Astrocyte (in vitro differentiated cells and primary cell): ENCODE results near the gene ING5. TPM values are rescaled to one million over a fixed set of nuclear protein-coding genes. Genes with fewer than 3 reads are reported as not detected.

Source experiments
- DNase-seq: peaks from one replicate; pipeline ENCODE4 v3.0.0-alpha.2; 2010; ENCODE audit warnings: low read depth
- FAIRE-seq: peaks from 2 replicates; lab custom pipeline; 2011; peaks lifted over from hg19 to GRCh38; lab: Jason Lieb, UNC
- H2AFZ ChIP-seq: 2 replicates; pipeline ENCODE4 v1.6.0; 2012; ENCODE audit warnings: low read depth, low read length, inconsistent platforms
- H3K27ac ChIP-seq: 2 replicates; pipeline ENCODE4 v1.5.1; 2011; ENCODE audit warnings: low read depth, low read length, inconsistent platforms
- H3K27me3 ChIP-seq: 2 replicates; pipeline ENCODE4 v1.6.0; 2011; ENCODE audit warnings: low read length, inconsistent platforms; ENCODE audit not compliant: insufficient read depth
- H3K36me3 ChIP-seq: 2 replicates; pipeline ENCODE4 v1.5.1; 2011; ENCODE audit warnings: low read length, inconsistent platforms; ENCODE audit not compliant: insufficient read depth
- H3K4me1 ChIP-seq: 2 replicates; pipeline ENCODE4 v1.5.1; 2011; ENCODE audit warnings: low read length, inconsistent platforms; ENCODE audit not compliant: insufficient read depth
- H3K4me2 ChIP-seq: 2 replicates; pipeline ENCODE4 v1.6.0; 2012; ENCODE audit warnings: low read length, inconsistent platforms
- H3K4me3 ChIP-seq: 2 replicates; pipeline ENCODE4 v1.5.1; 2011; ENCODE audit warnings: low read depth, mild to moderate bottlenecking, low read length, inconsistent platforms; ENCODE audit not compliant: insufficient read depth
- H3K79me2 ChIP-seq: 2 replicates; pipeline ENCODE4 v1.6.0; 2012; ENCODE audit warnings: mild to moderate bottlenecking, low read length, inconsistent platforms; ENCODE audit not compliant: insufficient read depth
- H3K9ac ChIP-seq: 2 replicates; pipeline ENCODE4 v1.6.0; 2012; ENCODE audit warnings: mild to moderate bottlenecking, low read length, inconsistent platforms
- H3K9me3 ChIP-seq: 2 replicates; pipeline ENCODE4 v1.5.1; 2012; ENCODE audit warnings: low read depth, mild to moderate bottlenecking, low read length, inconsistent platforms; ENCODE audit not compliant: insufficient read depth
- H4K20me1 ChIP-seq: 2 replicates; pipeline ENCODE4 v1.6.0; 2012; ENCODE audit warnings: low read length, inconsistent platforms; ENCODE audit not compliant: insufficient read depth
- H3K27ac Mint-ChIP-seq: one replicate; pipeline ENCODE4 v1.8.0; 2021; ENCODE audit warnings: mild to moderate bottlenecking, mixed read lengths; ENCODE audit not compliant: unreplicated experiment
- H3K27me3 Mint-ChIP-seq: one replicate; pipeline ENCODE4 v1.8.0; 2021; ENCODE audit warnings: low read depth, mixed read lengths; ENCODE audit not compliant: unreplicated experiment
- H3K36me3 Mint-ChIP-seq: one replicate; pipeline ENCODE4 v1.8.0; 2021; ENCODE audit warnings: low read depth, mixed read lengths; ENCODE audit not compliant: unreplicated experiment
- H3K4me1 Mint-ChIP-seq: one replicate; pipeline ENCODE4 v1.8.0; 2021; ENCODE audit warnings: low read depth, mixed read lengths; ENCODE audit not compliant: unreplicated experiment
- H3K4me3 Mint-ChIP-seq: one replicate; pipeline ENCODE4 v1.8.0; 2021; ENCODE audit warnings: mild to moderate bottlenecking, moderate library complexity, mixed read lengths; ENCODE audit not compliant: unreplicated experiment
- H3K9me3 Mint-ChIP-seq: one replicate; pipeline ENCODE4 v1.8.0; 2021; ENCODE audit warnings: mild to moderate bottlenecking, mixed read lengths; ENCODE audit not compliant: unreplicated experiment
- EZH2 ChIP-seq: IDR thresholded peaks from 2 replicates; pipeline ENCODE4 v1.6.1; 2012; ENCODE audit warnings: mild to moderate bottlenecking, low read length, inconsistent platforms; ENCODE audit not compliant: insufficient read depth
- total RNA-seq: library from RNA; stranded (reverse); gene quantifications from 2 replicates; pipeline ENCODE4 v1.2.1, GENCODE V29; 2021
- TF ChIP-seq, protein P1 (sequence below): IDR thresholded peaks from 2 replicates; pipeline ENCODE4 v1.5.1; 2011; ENCODE audit warnings: low read depth, mild to moderate bottlenecking, inconsistent platforms, low read length, moderate library complexity; ENCODE audit not compliant: insufficient read depth

The ING5 gene
- total RNA-seq, 1 donor from 2014 or later = 19.7 TPM

DNA sequence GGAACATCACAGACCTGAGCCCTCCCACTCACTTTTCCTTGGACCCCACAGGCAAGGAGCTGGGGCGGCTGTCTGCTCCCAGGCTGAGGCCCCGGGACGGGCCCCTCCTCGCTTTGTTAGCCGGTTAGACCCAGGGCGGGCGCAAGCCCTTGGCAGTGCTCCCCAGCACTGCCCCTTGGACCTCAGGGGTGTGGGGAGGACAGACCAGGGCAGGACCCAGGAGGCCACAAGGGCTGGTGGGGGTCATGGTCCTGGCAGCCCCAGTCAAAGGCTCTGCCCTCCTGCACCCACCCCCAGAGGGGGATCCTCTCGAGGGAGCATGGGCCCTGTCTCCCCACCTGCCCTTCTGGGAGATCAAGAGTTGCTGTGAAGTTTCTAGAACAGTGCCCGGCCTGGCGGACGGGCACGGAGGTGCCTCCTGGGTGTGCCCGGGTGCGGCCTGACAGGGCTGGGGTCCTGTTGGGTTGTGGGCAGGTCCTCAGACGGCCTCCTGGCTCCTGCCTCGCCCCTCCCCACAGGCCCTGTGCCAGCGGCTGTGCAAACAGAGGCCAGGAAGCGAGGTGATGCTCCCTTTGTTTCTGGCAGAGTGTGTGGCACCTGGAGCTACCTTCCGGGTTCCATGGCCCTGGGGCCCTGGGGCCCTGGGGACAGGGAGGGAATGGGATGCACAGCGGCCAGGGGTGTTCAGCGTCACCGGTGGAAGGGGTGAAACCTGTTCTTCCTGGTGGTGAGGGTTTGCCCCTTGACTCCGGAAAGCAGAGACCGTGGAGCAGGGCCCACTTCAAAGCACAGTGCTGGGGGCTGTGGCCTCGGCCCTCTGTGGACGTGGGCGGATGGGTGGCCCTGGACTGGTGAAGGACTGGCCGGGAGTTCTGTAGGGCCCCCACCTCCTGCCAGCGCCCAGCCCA is 71.9 kb downstream of the ING5 start:
- DNase-seq = no peak
- no peaks in the 10 kb centered on the region for H3K9me3 Mint-ChIP-seq
- no peak overlapping the region for H3K4me3 Mint-ChIP-seq
- no peaks in the 10 kb centered on the region for H3K4me1 Mint-ChIP-seq
- no peak overlapping the region for H3K4me3 ChIP-seq
- no peak overlapping the region for H3K9ac ChIP-seq
- TF ChIP-seq, protein P1, sequence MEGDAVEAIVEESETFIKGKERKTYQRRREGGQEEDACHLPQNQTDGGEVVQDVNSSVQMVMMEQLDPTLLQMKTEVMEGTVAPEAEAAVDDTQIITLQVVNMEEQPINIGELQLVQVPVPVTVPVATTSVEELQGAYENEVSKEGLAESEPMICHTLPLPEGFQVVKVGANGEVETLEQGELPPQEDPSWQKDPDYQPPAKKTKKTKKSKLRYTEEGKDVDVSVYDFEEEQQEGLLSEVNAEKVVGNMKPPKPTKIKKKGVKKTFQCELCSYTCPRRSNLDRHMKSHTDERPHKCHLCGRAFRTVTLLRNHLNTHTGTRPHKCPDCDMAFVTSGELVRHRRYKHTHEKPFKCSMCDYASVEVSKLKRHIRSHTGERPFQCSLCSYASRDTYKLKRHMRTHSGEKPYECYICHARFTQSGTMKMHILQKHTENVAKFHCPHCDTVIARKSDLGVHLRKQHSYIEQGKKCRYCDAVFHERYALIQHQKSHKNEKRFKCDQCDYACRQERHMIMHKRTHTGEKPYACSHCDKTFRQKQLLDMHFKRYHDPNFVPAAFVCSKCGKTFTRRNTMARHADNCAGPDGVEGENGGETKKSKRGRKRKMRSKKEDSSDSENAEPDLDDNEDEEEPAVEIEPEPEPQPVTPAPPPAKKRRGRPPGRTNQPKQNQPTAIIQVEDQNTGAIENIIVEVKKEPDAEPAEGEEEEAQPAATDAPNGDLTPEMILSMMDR = no peak
- no peak for TF ChIP-seq EZH2
- no peaks in the 10 kb centered on the region for H3K9me3 ChIP-seq
- H3K4me1 ChIP-seq = peaks cover 11% of the 10 kb centered on the region
- no peaks in the 10 kb centered on the region for H3K27me3 ChIP-seq
- no peak overlapping the region for H3K27ac Mint-ChIP-seq
- FAIRE-seq = no peak
- no peaks in the 10 kb centered on the region for H4K20me1 ChIP-seq
- H3K27me3 Mint-ChIP-seq = peaks cover 4% of the 10 kb centered on the region
- H3K79me2 ChIP-seq = no peaks in the 10 kb centered on the region
- no peak overlapping the region for H3K27ac ChIP-seq
- H3K36me3 Mint-ChIP-seq = peaks cover 3% of the 10 kb centered on the region
- no peak overlapping the region for H2AFZ ChIP-seq
- H3K4me2 ChIP-seq = no peak overlapping the region
- H3K36me3 ChIP-seq = no peaks in the 10 kb centered on the region

DNA sequence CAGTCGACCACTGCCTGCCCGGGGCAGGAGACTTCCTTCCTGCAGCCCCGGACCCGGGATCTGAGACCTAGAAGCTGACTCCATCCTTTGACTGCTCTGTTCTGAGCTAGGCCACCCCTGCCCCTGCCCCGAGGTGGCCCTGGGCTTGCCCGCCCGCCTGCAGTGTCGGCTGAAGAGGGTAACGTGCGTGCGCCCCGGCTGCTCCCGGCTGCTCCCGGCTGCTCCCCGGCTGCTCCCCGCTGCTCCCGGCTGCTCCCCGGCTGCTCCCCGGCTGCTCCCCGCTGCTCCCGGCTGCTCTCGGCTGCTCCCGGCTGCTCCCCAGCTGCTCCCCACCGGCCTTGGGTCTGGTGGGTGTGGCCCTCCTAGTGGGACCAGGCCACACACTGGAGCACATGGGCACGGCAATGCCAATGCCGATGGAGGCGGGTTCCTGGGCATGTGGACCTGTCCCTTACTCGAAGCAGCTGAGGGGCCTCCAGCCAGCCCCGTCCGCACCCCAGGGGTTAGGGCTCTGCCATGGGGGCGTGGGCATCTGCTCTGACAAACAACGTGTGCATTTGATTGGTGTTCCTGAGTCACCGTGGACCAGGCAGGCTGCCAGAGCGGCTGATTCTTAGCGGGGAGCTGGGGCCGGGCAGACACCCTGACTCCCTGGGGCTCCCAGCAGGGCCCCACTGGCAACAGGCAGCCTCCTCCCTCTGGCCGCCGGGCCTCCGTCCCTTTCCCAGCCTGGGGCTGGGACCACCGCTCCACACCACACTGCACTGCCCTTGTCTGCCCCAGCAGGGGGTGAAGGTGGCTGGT is 72.8 kb downstream of the ING5 start:
- TF ChIP-seq, protein P1 = no peak
- no peak for TF ChIP-seq EZH2
- H3K9me3 ChIP-seq = no peaks in the 10 kb centered on the region
- H3K79me2 ChIP-seq = no peaks in the 10 kb centered on the region
- FAIRE-seq (no peak), DNase-seq (peak; percentile 53)
- no peak overlapping the region for H3K27ac Mint-ChIP-seq
- no peak overlapping the region for H2AFZ ChIP-seq
- no peaks in the 10 kb centered on the region for H3K36me3 ChIP-seq
- H3K9me3 Mint-ChIP-seq = no peaks in the 10 kb centered on the region
- peaks cover 11% of the 10 kb centered on the region for H3K4me1 ChIP-seq
- H3K9ac ChIP-seq = no peak overlapping the region
- no peak overlapping the region for H3K4me3 ChIP-seq
- H3K36me3 Mint-ChIP-seq = peaks cover 3% of the 10 kb centered on the region
- H4K20me1 ChIP-seq = no peaks in the 10 kb centered on the region
- peak overlapping the region; percentile 67 for H3K4me2 ChIP-seq
- no peak overlapping the region for H3K27ac ChIP-seq
- no peaks in the 10 kb centered on the region for H3K4me1 Mint-ChIP-seq
- H3K27me3 ChIP-seq = no peaks in the 10 kb centered on the region
- H3K4me3 Mint-ChIP-seq = no peak overlapping the region
- H3K27me3 Mint-ChIP-seq = peaks cover 4% of the 10 kb centered on the region
